Kidney epithelial cell (primary cell): ENCODE data around the gene CA10. TPM values are rescaled to one million over a fixed set of nuclear protein-coding genes. Genes with fewer than 3 reads are reported as not detected.

Source experiments
- DNase-seq: peaks from one replicate; pipeline ENCODE4 v3.0.0-alpha.2; 2010; ENCODE audit warnings: low read depth
- H3K27me3 ChIP-seq: 2 replicates; pipeline ENCODE4 v1.6.0; 2011; ENCODE audit warnings: low read length; ENCODE audit not compliant: control insufficient read depth, insufficient read depth
- H3K36me3 ChIP-seq: 2 replicates; pipeline ENCODE4 v1.5.1; 2011; ENCODE audit warnings: low read length; ENCODE audit not compliant: control insufficient read depth, insufficient read depth
- H3K4me3 ChIP-seq: 2 replicates; pipeline ENCODE4 v1.5.1; 2011; ENCODE audit warnings: low read depth, mild to moderate bottlenecking, control low read depth, low read length
- CTCF ChIP-seq: IDR thresholded peaks from 2 replicates; pipeline ENCODE4 v1.5.1; 2011; ENCODE audit warnings: mild to moderate bottlenecking, moderate library complexity, low read length, control low read depth, inconsistent platforms; ENCODE audit not compliant: insufficient read depth, poor library complexity, severe bottlenecking
- total RNA-seq: library from RNA; depleted of rRNA; stranded (reverse); fragments of >200 nt; gene quantifications from 2 replicates; pipeline ENCODE4 v1.2.3, GENCODE V29; 2015

Gene CA10
- total RNA-seq, 1 donor from 2014 or later: 0.13 TPM

- no peak for DNase-seq
- no peak for TF ChIP-seq CTCF
- H3K36me3 ChIP-seq: no peaks in the 10 kb centered on the region
- H3K4me3 ChIP-seq: peak overlapping the region; percentile 13
- peaks cover 42% of the 10 kb centered on the region for H3K27me3 ChIP-seq
Measured at GRCh38 chr17:52157603-52158449, 688 bp downstream of the CA10 start.

- no peak for DNase-seq
- no peaks in the 10 kb centered on the region for H3K36me3 ChIP-seq
- peaks cover 42% of the 10 kb centered on the region for H3K27me3 ChIP-seq
- H3K4me3 ChIP-seq: no peak overlapping the region
- no peak for TF ChIP-seq CTCF
Measured at GRCh38 chr17:52156576-52157570, 1.6 kb downstream of the CA10 start.

GRCh38 chr17:52155301-52155700 lies 3.2 kb downstream of the CA10 start:
- H3K4me3 ChIP-seq: no peak overlapping the region
- DNase-seq: no peak
- H3K36me3 ChIP-seq: no peaks in the 10 kb centered on the region
- no peak for TF ChIP-seq CTCF
- H3K27me3 ChIP-seq: peaks cover 40% of the 10 kb centered on the region

- H3K36me3 ChIP-seq: no peaks in the 10 kb centered on the region
- peaks cover 31% of the 10 kb centered on the region for H3K27me3 ChIP-seq
- H3K4me3 ChIP-seq: no peak overlapping the region
- DNase-seq: no peak
- no peak for TF ChIP-seq CTCF
Measured at GRCh38 chr17:52154466-52154865, 4.0 kb downstream of the CA10 start.

GRCh38 chr17:52150935-52151334 lies 7.6 kb downstream of the CA10 start:
- no peak for TF ChIP-seq CTCF
- no peaks in the 10 kb centered on the region for H3K27me3 ChIP-seq

More at GRCh38 chr17:52150935-52151334, 7.6 kb downstream of the CA10 start:
- no peak for DNase-seq
- H3K36me3 ChIP-seq: no peaks in the 10 kb centered on the region
- no peak overlapping the region for H3K4me3 ChIP-seq
